ENCODE results near the gene SAMD15.
"Not testable (repeated sequence)": the region's sequence is repeated elsewhere in the genome, so short reads cannot be mapped to it uniquely, and the experiment has no call there.

The SAMD15 gene

GRCh38 chr14:77376771-77377501 lies at the start of gene SAMD15, which contains the start of gene TMED8:
Gene SAMD15 (plus strand): TSS chr14:77377379. CDS start chr14:77377419, 40 bp downstream.
Gene TMED8 (minus strand): TSS chr14:77377094. CDS start chr14:77377053, 41 bp downstream.
- peak; percentile 14 for TF ChIP-seq CTCF (IDR thresholded peaks at IDR 0.05; ENCODE audit: low read depth, low read length, missing control alignments)
- DNase-seq (ENCODE audit: low read depth), result peak; percentile 43
- peak within 1 kb of the TSS; percentile 71 for H3K4me3 ChIP-seq (ENCODE audit: low read depth, low read length)

DNA sequence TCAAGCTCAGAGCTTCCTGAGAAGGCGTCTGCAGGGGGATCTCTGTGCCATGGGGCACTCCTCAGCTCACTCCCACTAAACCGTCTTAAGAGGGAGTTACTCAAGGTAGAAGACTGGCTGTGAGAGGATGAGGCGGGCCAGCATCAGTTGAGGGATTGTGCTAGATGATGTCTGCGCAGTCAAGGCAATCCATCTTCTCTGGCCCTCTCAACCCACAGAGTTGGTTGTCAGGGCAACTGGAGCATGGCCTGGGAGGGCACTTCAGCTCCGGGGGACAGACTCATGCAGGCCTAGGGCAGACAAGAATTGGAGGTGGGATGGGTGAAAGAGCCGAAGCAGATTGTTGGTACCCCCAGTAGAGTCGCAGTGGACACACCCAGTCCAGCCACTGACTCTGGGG lies 47.3 kb upstream of the SAMD15 start:
- no peak for DNase-seq (ENCODE audit: low read depth)
- no peak for TF ChIP-seq CTCF (IDR thresholded peaks at IDR 0.05; ENCODE audit: low read depth, low read length, missing control alignments)
- no peak overlapping the region for H3K4me3 ChIP-seq (ENCODE audit: low read depth, low read length)

GRCh38 chr14:77335576-77335975 lies 41.6 kb upstream of the SAMD15 start:
- no peak for TF ChIP-seq CTCF (IDR thresholded peaks at IDR 0.05; ENCODE audit: low read depth, low read length, missing control alignments)
- H3K4me3 ChIP-seq (ENCODE audit: low read depth, low read length), result no peak overlapping the region
- no peak for DNase-seq (ENCODE audit: low read depth)

DNA sequence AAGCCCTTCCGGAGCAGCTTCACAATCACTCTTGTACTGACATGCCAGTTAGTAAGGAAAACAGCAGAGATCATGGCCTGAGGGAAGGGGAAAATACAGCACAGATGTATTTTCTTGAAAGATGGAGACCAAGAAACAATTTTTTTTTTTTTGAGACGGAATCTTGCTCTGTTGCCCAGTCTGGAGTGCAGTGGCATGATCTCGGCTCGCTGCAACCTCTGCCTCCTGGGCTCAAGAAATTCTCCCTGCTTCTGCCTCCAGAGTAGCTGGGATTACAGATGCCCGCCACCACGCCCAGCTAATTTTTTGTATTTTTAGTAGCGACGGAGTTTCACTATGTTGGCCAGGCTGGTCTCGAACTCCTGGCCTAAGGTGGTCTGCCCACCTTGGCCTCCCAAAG lies 39.9 kb upstream of the SAMD15 start:
- not testable (repeated sequence) for H3K4me3 ChIP-seq (ENCODE audit: low read depth, low read length); DNase-seq (ENCODE audit: low read depth)

- no peak overlapping the region for H3K4me3 ChIP-seq (ENCODE audit: low read depth, low read length)
- TF ChIP-seq CTCF (IDR thresholded peaks at IDR 0.05; ENCODE audit: low read depth, low read length, missing control alignments), result no peak
These were observed 39.3 kb upstream of the SAMD15 start for GRCh38 chr14:77337880-77338279.

DNA sequence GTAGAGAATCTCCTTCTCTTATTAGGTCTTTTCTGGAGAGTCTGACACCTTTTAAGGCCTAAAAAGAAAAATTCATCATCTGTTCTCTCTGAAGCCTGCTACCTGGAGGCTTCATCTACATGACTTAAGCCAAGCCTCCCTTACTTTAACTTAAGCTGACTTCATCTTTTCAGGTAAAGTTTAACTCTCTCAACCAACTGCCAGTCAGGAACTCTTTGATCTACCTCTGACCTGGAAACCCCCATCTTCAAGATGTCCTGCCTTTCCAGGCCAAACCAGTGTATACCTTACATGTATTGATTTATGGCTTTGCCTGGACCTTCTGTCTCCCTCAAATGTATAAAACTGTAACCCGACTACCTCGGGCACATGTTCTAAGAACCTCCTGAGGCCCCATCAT lies 38.9 kb upstream of the SAMD15 start:
- no peak for TF ChIP-seq CTCF (IDR thresholded peaks at IDR 0.05; ENCODE audit: low read depth, low read length, missing control alignments)
- DNase-seq (ENCODE audit: low read depth), result no peak
- H3K4me3 ChIP-seq (ENCODE audit: low read depth, low read length), result no peak overlapping the region

More at GRCh38 chr14:77337880-77338279, 39.3 kb upstream of the SAMD15 start:
- DNase-seq (ENCODE audit: low read depth), result no peak

- DNase-seq (ENCODE audit: low read depth), result no peak
- no peak for TF ChIP-seq CTCF (IDR thresholded peaks at IDR 0.05; ENCODE audit: low read depth, low read length, missing control alignments)
- H3K4me3 ChIP-seq (ENCODE audit: low read depth, low read length), result no peak overlapping the region
These were observed 37.8 kb upstream of the SAMD15 start for GRCh38 chr14:77339407-77339806.
